ENCODE measurements around the gene DCAF15. TPM values are rescaled to one million over a fixed set of nuclear protein-coding genes. Genes with fewer than 3 reads are reported as not detected.

DCAF15 gene
- total and polyA plus RNA-seq, 2 experiments from 2014 or later: 9.3 to 11.5 TPM

- no peak overlapping the region for H3K4me3 ChIP-seq
- H3K9me2 ChIP-seq (ENCODE audit: insufficient read depth): no peaks in the 10 kb centered on the region
- TF ChIP-seq EZH2phosphoT487 (IDR thresholded peaks at IDR 0.05; ENCODE audit: insufficient read depth, low read depth): no peak
- TF ChIP-seq EZH2 (IDR thresholded peaks at IDR 0.05; ENCODE audit: insufficient read depth, poor library complexity, severe bottlenecking): no peak
- H3K36me3 ChIP-seq (ENCODE audit: low read depth): peaks cover 4% of the 10 kb centered on the region; the same call in 1 of the 2 replicates
- 62 to 66% methylated on average over 8 of the region's 8 CpGs for WGBS, 2 experiments (ENCODE audit: low coverage in 1 of 2, low lambda C conversion rate in 2 of 2, missing lambda C conversion rate in 2 of 2)
- H3K9me3 ChIP-seq (ENCODE audit: low read depth): no peaks in the 10 kb centered on the region
- no peak overlapping the region for H3K9ac ChIP-seq
- no peak for DNase-seq
- H3K4me2 ChIP-seq (ENCODE audit: unreplicated experiment): no peak overlapping the region
- peaks cover 27% of the 10 kb centered on the region for H3K79me2 ChIP-seq (ENCODE audit: insufficient read depth)
- no peak overlapping the region for H2AFZ ChIP-seq
- peaks cover 5% of the 10 kb centered on the region for H3K4me1 ChIP-seq (ENCODE audit: insufficient read depth)
- in situ Hi-C loops (cut with MboI): no loop called here
- no peak overlapping the region for H3K27ac ChIP-seq
- no peaks in the 10 kb centered on the region for H4K20me1 ChIP-seq (ENCODE audit: insufficient read depth)
- H3F3A ChIP-seq (ENCODE audit: insufficient read depth): 0 out of 2 replicates have a peak, but pooled peaks cover 3% of the 10 kb centered on the region
- no peaks in the 10 kb centered on the region for H3K27me3 ChIP-seq (replicated peaks; ENCODE audit: insufficient read depth)
These were observed 4.7 kb downstream of the DCAF15 start for GRCh38 chr19:13957051-13957450.

GRCh38 chr19:13958043-13958442 is 5.7 kb downstream of the DCAF15 start:
- Histone ChIP-seq H3F3A (ENCODE audit: insufficient read depth) (0 out of 2 replicates have a peak, but pooled peaks cover 3% of the 10 kb centered on the region), H3K9me3 (ENCODE audit: low read depth) (no peaks in the 10 kb centered on the region), H3K27ac (no peak overlapping the region), H3K36me3 (ENCODE audit: low read depth) (peaks cover 4% of the 10 kb centered on the region; the same call in 1 of the 2 replicates), H3K9ac (no peak overlapping the region), H2AFZ (no peak overlapping the region), H3K4me1 (ENCODE audit: insufficient read depth) (peaks cover 5% of the 10 kb centered on the region), H3K9me2 (ENCODE audit: insufficient read depth) (no peaks in the 10 kb centered on the region), H4K20me1 (ENCODE audit: insufficient read depth) (no peaks in the 10 kb centered on the region), H3K79me2 (ENCODE audit: insufficient read depth) (peaks cover 24% of the 10 kb centered on the region), H3K27me3 (replicated peaks; ENCODE audit: insufficient read depth) (no peaks in the 10 kb centered on the region), H3K4me3 (no peak overlapping the region), H3K4me2 (ENCODE audit: unreplicated experiment) (no peak overlapping the region)
- TF ChIP-seq EZH2 (IDR thresholded peaks at IDR 0.05; ENCODE audit: insufficient read depth, poor library complexity, severe bottlenecking): no peak
- TF ChIP-seq EZH2phosphoT487 (IDR thresholded peaks at IDR 0.05; ENCODE audit: insufficient read depth, low read depth): no peak
- in situ Hi-C loops (cut with MboI): no loop called here
- 83 to 90% methylated on average over 11 to 12 of the region's 12 CpGs for WGBS, 2 experiments (ENCODE audit: low coverage in 1 of 2, low lambda C conversion rate in 2 of 2, missing lambda C conversion rate in 2 of 2)
- no peak for DNase-seq

GRCh38 chr19:13959141-13959961 is 7.0 kb downstream of the DCAF15 start:
- peaks cover 11% of the 10 kb centered on the region for H3K79me2 ChIP-seq (ENCODE audit: insufficient read depth)
- H3K4me2 ChIP-seq (ENCODE audit: unreplicated experiment): no peak overlapping the region
- H3K9ac ChIP-seq: no peak overlapping the region
- DNase-seq: no peak
- H3K4me1 ChIP-seq (ENCODE audit: insufficient read depth): no peaks in the 10 kb centered on the region
- no peak overlapping the region for H3K27ac ChIP-seq
- 89 to 97% methylated on average over 37 to 41 of the region's 41 CpGs for WGBS, 2 experiments (ENCODE audit: low coverage in 1 of 2, low lambda C conversion rate in 2 of 2, missing lambda C conversion rate in 2 of 2)
- in situ Hi-C loops (cut with MboI): no loop called here
- H2AFZ ChIP-seq: no peak overlapping the region
- no peaks in the 10 kb centered on the region for H3K9me2 ChIP-seq (ENCODE audit: insufficient read depth)
- H3F3A ChIP-seq (ENCODE audit: insufficient read depth): 0 out of 2 replicates have a peak, but pooled peaks cover 3% of the 10 kb centered on the region
- H3K4me3 ChIP-seq: no peak overlapping the region
- H3K36me3 ChIP-seq (ENCODE audit: low read depth): peaks cover 4% of the 10 kb centered on the region; the same call in 1 of the 2 replicates
- TF ChIP-seq EZH2 (IDR thresholded peaks at IDR 0.05; ENCODE audit: insufficient read depth, poor library complexity, severe bottlenecking) (no peak), EZH2phosphoT487 (IDR thresholded peaks at IDR 0.05; ENCODE audit: insufficient read depth, low read depth) (no peak)
- no peaks in the 10 kb centered on the region for H4K20me1 ChIP-seq (ENCODE audit: insufficient read depth)
- H3K27me3 ChIP-seq (replicated peaks; ENCODE audit: insufficient read depth): no peaks in the 10 kb centered on the region
- H3K9me3 ChIP-seq (ENCODE audit: low read depth): no peaks in the 10 kb centered on the region

- DNase-seq: peak; percentile 40
- Histone ChIP-seq H3K9me2 (ENCODE audit: insufficient read depth) (no peaks in the 10 kb centered on the region), H3F3A (ENCODE audit: insufficient read depth) (peaks cover 9% of the 10 kb centered on the region; the same call in 1 of the 2 replicates), H3K79me2 (ENCODE audit: insufficient read depth) (peaks cover 2% of the 10 kb centered on the region), H3K36me3 (ENCODE audit: low read depth) (peaks cover 4% of the 10 kb centered on the region; the same call in 1 of the 2 replicates), H3K4me3 (no peak overlapping the region), H3K9ac (no peak overlapping the region), H3K4me2 (ENCODE audit: unreplicated experiment) (no peak overlapping the region), H3K4me1 (ENCODE audit: insufficient read depth) (no peaks in the 10 kb centered on the region), H4K20me1 (ENCODE audit: insufficient read depth) (no peaks in the 10 kb centered on the region), H3K9me3 (ENCODE audit: low read depth) (no peaks in the 10 kb centered on the region), H3K27ac (no peak overlapping the region), H3K27me3 (replicated peaks; ENCODE audit: insufficient read depth) (no peaks in the 10 kb centered on the region), H2AFZ (no peak overlapping the region)
- TF ChIP-seq EZH2phosphoT487 (IDR thresholded peaks at IDR 0.05; ENCODE audit: insufficient read depth, low read depth) (no peak), EZH2 (IDR thresholded peaks at IDR 0.05; ENCODE audit: insufficient read depth, poor library complexity, severe bottlenecking) (no peak)
- WGBS, 2 experiments (ENCODE audit: low coverage in 1 of 2, low lambda C conversion rate in 2 of 2, missing lambda C conversion rate in 2 of 2): 89 to 91% methylated on average over 22 to 27 of the region's 27 CpGs
- in situ Hi-C loops (cut with MboI): no loop called here
These were observed 7.9 kb downstream of the DCAF15 start for GRCh38 chr19:13959962-13960862.

Measured in GM23248 (cell line).